HEK293 (cell line): Measurements from ENCODE around the gene TSKU.

Source experiments
- CTCF ChIA-PET: fragments of 350-600 bp; formaldehyde crosslinking; extraction: SDS; loops from one replicate; lab custom pipeline; 2021; ENCODE audit warnings: antibody characterized with exemption; lab: Yijun Ruan, JAX
- POLR2A ChIA-PET: fragments of 300-600 bp; formaldehyde crosslinking; extraction: SDS; loops from one replicate; lab custom pipeline; 2020; ENCODE audit warnings: antibody characterized with exemption, inconsistent platforms; lab: Yijun Ruan, JAX
- H3K27ac ChIP-seq: fragments of 200-500 bp; sonication (Bioruptor generic); 2 replicates; pipeline ENCODE4 v1.5.1; 2014; ENCODE audit warnings: low read depth, low read length, control low read depth, inconsistent platforms; ENCODE audit errors: extremely low read depth
- H3K36me3 ChIP-seq, 2 experiments: fragments of 200-500 bp in 1 of 2; sonication (Bioruptor generic) in 1 of 2; 1 replicate in 1 of 2; 2 replicates in 1 of 2; pipeline ENCODE4 v1.5.1; 2014 to 2017; ENCODE audit warnings: inconsistent platforms in 2 of 2, low read length in 2 of 2; ENCODE audit not compliant: control insufficient read depth in 2 of 2, insufficient read depth in 1 of 2
- H3K4me1 ChIP-seq: fragments of 200-500 bp; sonication (Bioruptor generic); 2 replicates; pipeline ENCODE4 v1.5.1; 2014; ENCODE audit warnings: mild to moderate bottlenecking, low read length, inconsistent platforms; ENCODE audit not compliant: control insufficient read depth, insufficient read depth
- H3K4me3 ChIP-seq: 2 replicates; pipeline ENCODE4 v1.5.1; 2011; ENCODE audit warnings: low read depth, mild to moderate bottlenecking, control low read depth, low read length, moderate library complexity
- H3K9me3 ChIP-seq: fragments of 200-500 bp; sonication (Bioruptor generic); 2 replicates; pipeline ENCODE4 v1.5.1; 2014; ENCODE audit warnings: low read depth, low read length, inconsistent platforms; ENCODE audit not compliant: control insufficient read depth, insufficient read depth
- KLF7 ChIP-seq: fragments of 450-650 bp; formaldehyde crosslinking; IDR thresholded peaks from 2 replicates; pipeline ENCODE4 v1.5.1; 2016; ENCODE audit warnings: missing biosample characterization, missing genetic modification characterization, borderline replicate concordance
- PATZ1 ChIP-seq: fragments of 450-650 bp; formaldehyde crosslinking; IDR thresholded peaks from 2 replicates; pipeline ENCODE4 v1.5.1; 2016; ENCODE audit warnings: missing biosample characterization, missing genetic modification characterization
- SCRT2 ChIP-seq: fragments of 450-650 bp; formaldehyde crosslinking; IDR thresholded peaks from 2 replicates; pipeline ENCODE4 v1.5.1; 2016; ENCODE audit warnings: missing biosample characterization, missing genetic modification characterization
- TCF7L2 ChIP-seq: IDR thresholded peaks from 2 replicates; pipeline ENCODE4 v1.6.1; 2011; ENCODE audit warnings: low read depth, mild to moderate bottlenecking, inconsistent platforms, low read length, moderate library complexity, borderline replicate concordance
- ZBTB44 ChIP-seq: fragments of 450-650 bp; IDR thresholded peaks from 2 replicates; pipeline ENCODE4 v1.5.1; 2018; ENCODE audit warnings: missing biosample characterization, mild to moderate bottlenecking, missing genetic modification characterization
- ZBTB6 ChIP-seq: fragments of 450-650 bp; formaldehyde crosslinking; IDR thresholded peaks from 2 replicates; pipeline ENCODE4 v1.5.1; 2017; ENCODE audit warnings: missing biosample characterization, missing genetic modification characterization
- ZFP69B ChIP-seq: fragments of 450-650 bp; formaldehyde crosslinking; IDR thresholded peaks from 2 replicates; pipeline ENCODE4 v1.5.1; 2016; ENCODE audit warnings: missing biosample characterization, missing genetic modification characterization
- ZIC2 ChIP-seq: fragments of 450-650 bp; formaldehyde crosslinking; IDR thresholded peaks from 2 replicates; pipeline ENCODE4 v1.5.1; 2016; ENCODE audit warnings: missing biosample characterization, missing genetic modification characterization
- ZNF10 ChIP-seq: fragments of 450-650 bp; formaldehyde crosslinking; IDR thresholded peaks from 2 replicates; pipeline ENCODE4 v1.5.1; 2017; ENCODE audit warnings: missing biosample characterization, missing genetic modification characterization
- ZNF138 ChIP-seq: fragments of 450-650 bp; formaldehyde crosslinking; IDR thresholded peaks from 2 replicates; pipeline ENCODE4 v1.5.1; 2016; ENCODE audit warnings: missing biosample characterization, missing genetic modification characterization, borderline replicate concordance
- ZNF2 ChIP-seq: fragments of 450-650 bp; formaldehyde crosslinking; IDR thresholded peaks from 2 replicates; pipeline ENCODE4 v1.5.1; 2016; ENCODE audit warnings: missing biosample characterization, missing genetic modification characterization
- ZNF221 ChIP-seq: fragments of 450-650 bp; formaldehyde crosslinking; IDR thresholded peaks from 2 replicates; pipeline ENCODE4 v1.5.1; 2017; ENCODE audit warnings: missing biosample characterization, missing genetic modification characterization, borderline replicate concordance
- ZNF473 ChIP-seq: fragments of 450-650 bp; formaldehyde crosslinking; IDR thresholded peaks from 2 replicates; pipeline ENCODE4 v1.5.1; 2017; ENCODE audit warnings: missing biosample characterization, missing genetic modification characterization
- ZNF488 ChIP-seq: fragments of 450-650 bp; formaldehyde crosslinking; IDR thresholded peaks from 2 replicates; pipeline ENCODE4 v1.5.1; 2016; ENCODE audit warnings: missing biosample characterization, missing genetic modification characterization
- ZNF529 ChIP-seq: fragments of 450-650 bp; formaldehyde crosslinking; IDR thresholded peaks from 2 replicates; pipeline ENCODE4 v1.5.1; 2017; ENCODE audit warnings: missing genetic modification characterization, missing biosample characterization; ENCODE audit not compliant: insufficient replicate concordance
- ZNF624 ChIP-seq: fragments of 450-650 bp; formaldehyde crosslinking; IDR thresholded peaks from 2 replicates; pipeline ENCODE4 v1.5.1; 2017; ENCODE audit warnings: missing biosample characterization, missing genetic modification characterization
- ZNF626 ChIP-seq: fragments of 450-650 bp; sonication (Bioruptor Pico); formaldehyde crosslinking; IDR thresholded peaks from 2 replicates; pipeline ENCODE4 v1.5.1; 2018; ENCODE audit warnings: missing biosample characterization, missing genetic modification characterization, inconsistent platforms
- ZNF791 ChIP-seq: fragments of 450-650 bp; formaldehyde crosslinking; IDR thresholded peaks from 2 replicates; pipeline ENCODE4 v1.5.1; 2016; ENCODE audit warnings: missing biosample characterization, missing genetic modification characterization
- ZSCAN16 ChIP-seq: fragments of 450-650 bp; formaldehyde crosslinking; IDR thresholded peaks from 2 replicates; pipeline ENCODE4 v1.5.1; 2016; ENCODE audit warnings: missing biosample characterization, missing genetic modification characterization
- TF ChIP-seq, protein P1 (sequence below): fragments of 450-650 bp; formaldehyde crosslinking; IDR thresholded peaks from 2 replicates; pipeline ENCODE4 v1.5.1; 2016; ENCODE audit warnings: missing biosample characterization, missing genetic modification characterization
- TF ChIP-seq, protein P2 (sequence below): fragments of 450-650 bp; formaldehyde crosslinking; IDR thresholded peaks from 2 replicates; pipeline ENCODE4 v1.5.1; 2016; ENCODE audit warnings: missing biosample characterization, missing genetic modification characterization

Gene TSKU

GRCh38 chr11:76807206-76807875 lies 24.2 kb downstream of the TSKU start (continued):
- TF ChIP-seq ZIC2 (tag by site-specific recombination): peak; percentile 99
- no peak for TF ChIP-seq ZBTB6
- TF ChIP-seq, protein P1, sequence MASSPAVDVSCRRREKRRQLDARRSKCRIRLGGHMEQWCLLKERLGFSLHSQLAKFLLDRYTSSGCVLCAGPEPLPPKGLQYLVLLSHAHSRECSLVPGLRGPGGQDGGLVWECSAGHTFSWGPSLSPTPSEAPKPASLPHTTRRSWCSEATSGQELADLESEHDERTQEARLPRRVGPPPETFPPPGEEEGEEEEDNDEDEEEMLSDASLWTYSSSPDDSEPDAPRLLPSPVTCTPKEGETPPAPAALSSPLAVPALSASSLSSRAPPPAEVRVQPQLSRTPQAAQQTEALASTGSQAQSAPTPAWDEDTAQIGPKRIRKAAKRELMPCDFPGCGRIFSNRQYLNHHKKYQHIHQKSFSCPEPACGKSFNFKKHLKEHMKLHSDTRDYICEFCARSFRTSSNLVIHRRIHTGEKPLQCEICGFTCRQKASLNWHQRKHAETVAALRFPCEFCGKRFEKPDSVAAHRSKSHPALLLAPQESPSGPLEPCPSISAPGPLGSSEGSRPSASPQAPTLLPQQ (tag by site-specific recombination): peak; percentile 53; the same call in 1 of the 2 replicates
- TF ChIP-seq ZBTB44: 0 out of 2 replicates have a peak, but pooled peaks have one; percentile 18
- no peak for TF ChIP-seq ZNF529
- TF ChIP-seq SCRT2 (tag by site-specific recombination): no peak
- TF ChIP-seq, all 188 proteins: peak for 16

DNA sequence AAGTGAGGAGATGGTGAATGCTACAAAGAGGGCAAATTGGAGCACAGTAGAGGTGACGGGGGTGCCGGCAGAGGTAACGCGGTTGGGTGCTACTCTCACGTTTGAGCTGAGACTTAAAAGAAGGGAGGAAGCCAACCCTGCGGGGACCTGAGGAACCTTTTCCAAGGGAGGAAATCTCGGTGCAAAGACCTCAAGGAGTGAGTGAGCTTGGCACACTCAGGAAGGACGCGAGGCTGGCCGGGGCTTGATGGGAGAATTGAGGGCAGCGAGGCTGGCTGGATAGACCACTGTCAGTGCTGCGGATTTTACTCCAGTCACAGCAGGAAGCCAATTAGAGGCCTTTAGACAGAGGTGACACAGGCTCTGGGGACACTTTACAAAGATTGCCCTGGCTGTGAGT lies 25.0 kb downstream of the TSKU start:
- TF ChIP-seq ZNF626 (no peak), ZNF138 (no peak), ZFP69B (tag by site-specific recombination) (no peak), ZNF488 (tag by site-specific recombination) (no peak), ZBTB44 (no peak), ZNF221 (tag by site-specific recombination) (no peak), SCRT2 (tag by site-specific recombination) (no peak), ZNF624 (tag by site-specific recombination) (no peak), ZNF791 (no peak), TCF7L2 (no peak), ZSCAN16 (no peak), ZNF10 (no peak), ZNF2 (tag by site-specific recombination) (no peak), PATZ1 (no peak), KLF7 (tag by site-specific recombination) (no peak), ZNF473 (no peak)
- TF ChIP-seq, protein P2, sequence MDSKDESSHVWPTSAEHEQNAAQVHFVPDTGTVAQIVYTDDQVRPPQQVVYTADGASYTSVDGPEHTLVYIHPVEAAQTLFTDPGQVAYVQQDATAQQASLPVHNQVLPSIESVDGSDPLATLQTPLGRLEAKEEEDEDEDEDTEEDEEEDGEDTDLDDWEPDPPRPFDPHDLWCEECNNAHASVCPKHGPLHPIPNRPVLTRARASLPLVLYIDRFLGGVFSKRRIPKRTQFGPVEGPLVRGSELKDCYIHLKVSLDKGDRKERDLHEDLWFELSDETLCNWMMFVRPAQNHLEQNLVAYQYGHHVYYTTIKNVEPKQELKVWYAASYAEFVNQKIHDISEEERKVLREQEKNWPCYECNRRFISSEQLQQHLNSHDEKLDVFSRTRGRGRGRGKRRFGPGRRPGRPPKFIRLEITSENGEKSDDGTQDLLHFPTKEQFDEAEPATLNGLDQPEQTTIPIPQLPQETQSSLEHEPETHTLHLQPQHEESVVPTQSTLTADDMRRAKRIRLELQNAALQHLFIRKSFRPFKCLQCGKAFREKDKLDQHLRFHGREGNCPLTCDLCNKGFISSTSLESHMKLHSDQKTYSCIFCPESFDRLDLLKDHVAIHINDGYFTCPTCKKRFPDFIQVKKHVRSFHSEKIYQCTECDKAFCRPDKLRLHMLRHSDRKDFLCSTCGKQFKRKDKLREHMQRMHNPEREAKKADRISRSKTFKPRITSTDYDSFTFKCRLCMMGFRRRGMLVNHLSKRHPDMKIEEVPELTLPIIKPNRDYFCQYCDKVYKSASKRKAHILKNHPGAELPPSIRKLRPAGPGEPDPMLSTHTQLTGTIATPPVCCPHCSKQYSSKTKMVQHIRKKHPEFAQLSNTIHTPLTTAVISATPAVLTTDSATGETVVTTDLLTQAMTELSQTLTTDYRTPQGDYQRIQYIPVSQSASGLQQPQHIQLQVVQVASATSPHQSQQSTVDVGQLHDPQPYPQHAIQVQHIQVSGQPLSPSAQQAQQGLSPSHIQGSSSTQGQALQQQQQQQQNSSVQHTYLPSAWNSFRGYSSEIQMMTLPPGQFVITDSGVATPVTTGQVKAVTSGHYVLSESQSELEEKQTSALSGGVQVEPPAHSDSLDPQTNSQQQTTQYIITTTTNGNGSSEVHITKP: no peak
- ChIA-PET CTCF (interaction anchor here (0.6 to 7.7 kb wide), 15 partner anchors 11 to 283 kb away, joined by 3 to 139 read pairs (median 6); no protein-coding TSS in a partner anchor), POLR2A (no interaction called here)
- H3K4me1 ChIP-seq: no peaks in the 10 kb centered on the region
- H3K9me3 ChIP-seq: no peaks in the 10 kb centered on the region
- no peak overlapping the region for H3K27ac ChIP-seq
- no peaks in the 10 kb centered on the region for H3K36me3 ChIP-seq
- H3K4me3 ChIP-seq: no peak overlapping the region
